WERI-Rb-1 (cell line): ENCODE measurements around the gene DNAJA2.

Experiments used
- DNase-seq: peaks from one replicate; pipeline ENCODE4 v3.0.0-alpha.2; 2020
- H3K27ac ChIP-seq: fragments of 250-450 bp; sonication (Bioruptor Pico); 2 replicates; pipeline ENCODE4 v1.5.1; 2020; ENCODE audit warnings: mild to moderate bottlenecking, moderate library complexity
- H3K27me3 ChIP-seq: fragments of 250-450 bp; sonication (Bioruptor Pico); 2 replicates; pipeline ENCODE4 v1.5.1; 2021; ENCODE audit warnings: mild to moderate bottlenecking, low read depth, moderate library complexity; ENCODE audit not compliant: insufficient read depth, severe bottlenecking
- H3K36me3 ChIP-seq: fragments of 250-450 bp; sonication (Bioruptor Pico); 2 replicates; pipeline ENCODE4 v1.5.1; 2020; ENCODE audit warnings: mild to moderate bottlenecking, moderate library complexity
- H3K4me3 ChIP-seq: 2 replicates; pipeline ENCODE4 v1.5.1; 2011; ENCODE audit warnings: low read depth, mild to moderate bottlenecking, control low read depth, low read length
- H3K9me3 ChIP-seq: fragments of 250-450 bp; sonication (Bioruptor Pico); 2 replicates; pipeline ENCODE4 v1.5.1; 2021; ENCODE audit warnings: mild to moderate bottlenecking, moderate library complexity; ENCODE audit not compliant: severe bottlenecking
- CTCF ChIP-seq: IDR thresholded peaks from 2 replicates; pipeline ENCODE4 v1.5.1; 2011; ENCODE audit warnings: low read depth, mild to moderate bottlenecking, control low read depth, inconsistent platforms, low read length

The DNAJA2 gene

GRCh38 chr16:46974352-46974751 lies 878 bp upstream of the DNAJA2 start:
- Histone ChIP-seq H3K4me3 (peak overlapping the region; percentile 97), H3K27ac (peak overlapping the region; percentile 96)
- peak; percentile 30 for DNase-seq

GRCh38 chr16:46973996-46974324 lies 486 bp upstream of the DNAJA2 start:
- H3K9me3 ChIP-seq, result no peaks in the 10 kb centered on the region
- H3K4me3 ChIP-seq, result peak overlapping the region; percentile 97
- H3K27me3 ChIP-seq, result no peaks in the 10 kb centered on the region
- DNase-seq, result no peak
- no peak for TF ChIP-seq CTCF
- H3K36me3 ChIP-seq, result peaks cover 30% of the 10 kb centered on the region
- peak overlapping the region; percentile 96 for H3K27ac ChIP-seq

More at GRCh38 chr16:46974352-46974751, 878 bp upstream of the DNAJA2 start:
- Histone ChIP-seq H3K27me3 (no peaks in the 10 kb centered on the region), H3K9me3 (no peaks in the 10 kb centered on the region), H3K36me3 (peaks cover 26% of the 10 kb centered on the region)
- TF ChIP-seq CTCF, result 0 out of 2 replicates have a peak, but pooled peaks have one; percentile 9

GRCh38 chr16:46972429-46973206 lies 856 bp downstream of the DNAJA2 start:
- no peak for TF ChIP-seq CTCF
- Histone ChIP-seq H3K4me3 (peak overlapping the region; percentile 97), H3K36me3 (peaks cover 43% of the 10 kb centered on the region), H3K9me3 (no peaks in the 10 kb centered on the region), H3K27me3 (no peaks in the 10 kb centered on the region), H3K27ac (peak overlapping the region; percentile 96)
- peak; percentile 31 for DNase-seq

- no peak for DNase-seq
- Histone ChIP-seq H3K36me3 (peaks cover 57% of the 10 kb centered on the region), H3K9me3 (no peaks in the 10 kb centered on the region), H3K27ac (no peak overlapping the region), H3K4me3 (no peak overlapping the region), H3K27me3 (no peaks in the 10 kb centered on the region)
- TF ChIP-seq CTCF, result no peak
Measured at GRCh38 chr16:46971271-46971670, 2.2 kb downstream of the DNAJA2 start.

GRCh38 chr16:46970089-46970488 lies 3.4 kb downstream of the DNAJA2 start:
- Histone ChIP-seq H3K27me3 (no peaks in the 10 kb centered on the region), H3K36me3 (peaks cover 68% of the 10 kb centered on the region), H3K4me3 (no peak overlapping the region), H3K27ac (no peak overlapping the region), H3K9me3 (no peaks in the 10 kb centered on the region)
- no peak for DNase-seq
- TF ChIP-seq CTCF, result no peak

- no peak overlapping the region for H3K27ac ChIP-seq
- TF ChIP-seq CTCF, result no peak
- no peaks in the 10 kb centered on the region for H3K27me3 ChIP-seq
- DNase-seq, result no peak
- no peaks in the 10 kb centered on the region for H3K9me3 ChIP-seq
- H3K36me3 ChIP-seq, result peaks cover 86% of the 10 kb centered on the region
- no peak overlapping the region for H3K4me3 ChIP-seq
Measured at GRCh38 chr16:46968063-46968435, 5.4 kb downstream of the DNAJA2 start.
